Measurements from ENCODE around the gene PIK3R4. TPM values are rescaled to one million over a fixed set of nuclear protein-coding genes. Genes with fewer than 3 reads are reported as not detected.

PIK3R4 gene
- total RNA-seq = 26.5 and 31.3 TPM in 2 replicates

GRCh38 chr3:130746246-130747039 lies at the start of gene PIK3R4:
Gene PIK3R4 (minus strand): TSS chr3:130746829. CDS start chr3:130745218, 1,611 bp downstream.

Other genes starting within 250 kb of the PIK3R4 start
- under 0.01 TPM in 1 of 2 replicates, not detected in the other for gene COL6A6, start 229.7 kb downstream of the PIK3R4 start, total RNA-seq
- 50.3 and 54.6 TPM in 2 replicates for gene ATP2C1, start 147.3 kb upstream of the PIK3R4 start, total RNA-seq

All from mesangial cell (primary cell).